Stimulated activated naive CD8-positive, alpha-beta T cell treated with anti-CD3 and anti-CD28 coated beads, Interleukin-15, amount 100 ng/mL, for 72 hours (primary cell): ENCODE data around the gene SMAD3.
"Not testable (repeated sequence)": the region's sequence is repeated elsewhere in the genome, so short reads cannot be mapped to it uniquely, and the experiment has no call there.

Experiments
- ATAC-seq: fragments of 150-1000 bp; cut with Tn5 transposase; 2 replicates; pipeline ENCODE4 v1.10.0; 2021; ENCODE audit warnings: mild to moderate bottlenecking, moderate library complexity
- DNase-seq, 2 donors: peaks; one replicate each; pipeline ENCODE4 v3.0.0; 2021 to 2022
- H3K27ac Mint-ChIP-seq, 2 donors: one replicate each; pipeline ENCODE4 v1.8.0; 2022; ENCODE audit warnings: mild to moderate bottlenecking in 2 of 2, mixed read lengths in 2 of 2, moderate library complexity in 2 of 2
- H3K27me3 Mint-ChIP-seq: one replicate; pipeline ENCODE4 v1.8.0; 2022; ENCODE audit warnings: mixed read lengths
- H3K4me1 Mint-ChIP-seq: one replicate; pipeline ENCODE4 v1.8.0; 2022; ENCODE audit warnings: mild to moderate bottlenecking, mixed read lengths
- H3K4me3 Mint-ChIP-seq, 2 donors: one replicate each; pipeline ENCODE4 v1.8.0; 2022; ENCODE audit warnings: mild to moderate bottlenecking in 2 of 2, mixed read lengths in 2 of 2, moderate library complexity in 1 of 2
- H3K9me3 Mint-ChIP-seq, 2 donors: one replicate each; pipeline ENCODE4 v1.8.0; 2022; ENCODE audit warnings: mixed read lengths in 2 of 2

Gene SMAD3

GRCh38 chr15:67149068-67149772 is 83.8 kb downstream of the SMAD3 start:
- ATAC-seq (no peak), DNase-seq (no peak)
- Mint-ChIP-seq H3K9me3 (no peaks in the 10 kb centered on the region), H3K4me1 (peaks cover 76% of the 10 kb centered on the region), H3K4me3 (peak overlapping the region in 1 of 2 donors; percentile 51), H3K27ac (no peak overlapping the region), H3K27me3 (no peaks in the 10 kb centered on the region)

- no peaks in the 10 kb centered on the region for H3K9me3 Mint-ChIP-seq
- no peaks in the 10 kb centered on the region for H3K27me3 Mint-ChIP-seq
- no peak overlapping the region for H3K27ac Mint-ChIP-seq
- DNase-seq (no peak), ATAC-seq (no peak)
- peak overlapping the region; percentile 69 to 80 for H3K4me3 Mint-ChIP-seq
- peaks cover 74% of the 10 kb centered on the region for H3K4me1 Mint-ChIP-seq
Observed at GRCh38 chr15:67149773-67150022, 84.3 kb downstream of the SMAD3 start.

GRCh38 chr15:67150023-67150860 is 84.8 kb downstream of the SMAD3 start:
- DNase-seq (peak in 1 of 2 donors; percentile 37), ATAC-seq (peak; percentile 79)
- Mint-ChIP-seq H3K27me3 (no peaks in the 10 kb centered on the region), H3K4me1 (peaks cover 68% of the 10 kb centered on the region), H3K9me3 (no peaks in the 10 kb centered on the region), H3K4me3 (peak overlapping the region; percentile 69 to 80), H3K27ac (peak overlapping the region; percentile 77 to 97)

GRCh38 chr15:67152429-67152828 is 87.0 kb downstream of the SMAD3 start:
- Mint-ChIP-seq H3K27me3 (no peaks in the 10 kb centered on the region), H3K9me3 (peaks cover 0 to 6% of the 10 kb centered on the region in 2 donors), H3K4me3 (no peak overlapping the region), H3K27ac (no peak overlapping the region), H3K4me1 (peaks cover 54% of the 10 kb centered on the region)
- ATAC-seq: no peak
- DNase-seq: no peak

GRCh38 chr15:67153044-67153443 is 87.6 kb downstream of the SMAD3 start:
- not testable (repeated sequence) for H3K9me3 Mint-ChIP-seq, H3K27me3 Mint-ChIP-seq, DNase-seq, H3K4me3 Mint-ChIP-seq, ATAC-seq
- peak overlapping the region in 1 of 2 donors; percentile 59 for H3K27ac Mint-ChIP-seq
- H3K4me1 Mint-ChIP-seq: peaks cover 54% of the 10 kb centered on the region

- peaks cover 42% of the 10 kb centered on the region for H3K4me1 Mint-ChIP-seq
- no peak for DNase-seq
- H3K9me3 Mint-ChIP-seq: peaks cover 0 to 6% of the 10 kb centered on the region in 2 donors
- H3K4me3 Mint-ChIP-seq: no peak overlapping the region
- H3K27ac Mint-ChIP-seq: no peak overlapping the region
- ATAC-seq: no peak
- H3K27me3 Mint-ChIP-seq: no peaks in the 10 kb centered on the region
Observed at GRCh38 chr15:67154249-67154648, 88.8 kb downstream of the SMAD3 start.

- no peak overlapping the region for H3K27ac Mint-ChIP-seq
- DNase-seq (no peak), ATAC-seq (no peak)
- H3K4me3 Mint-ChIP-seq: no peak overlapping the region
- peaks cover 25% of the 10 kb centered on the region for H3K4me1 Mint-ChIP-seq
- H3K27me3 Mint-ChIP-seq: no peaks in the 10 kb centered on the region
- peaks cover 0 to 6% of the 10 kb centered on the region in 2 donors for H3K9me3 Mint-ChIP-seq
Observed at GRCh38 chr15:67156426-67156825, 91.0 kb downstream of the SMAD3 start.

GRCh38 chr15:67156834-67157233 is 91.4 kb downstream of the SMAD3 start:
- Mint-ChIP-seq H3K27ac (no peak overlapping the region), H3K27me3 (no peaks in the 10 kb centered on the region), H3K4me3 (no peak overlapping the region), H3K4me1 (peaks cover 25% of the 10 kb centered on the region), H3K9me3 (peaks cover 0 to 6% of the 10 kb centered on the region in 2 donors)
- ATAC-seq: peak; percentile 52
- no peak for DNase-seq

GRCh38 chr15:67157521-67158252 is 92.3 kb downstream of the SMAD3 start:
- H3K4me3 Mint-ChIP-seq: no peak overlapping the region
- H3K27ac Mint-ChIP-seq: no peak overlapping the region

GRCh38 chr15:67158367-67158766 is 93.0 kb downstream of the SMAD3 start:
- H3K4me3 Mint-ChIP-seq: no peak overlapping the region
- ATAC-seq: no peak
- peaks cover 0 to 6% of the 10 kb centered on the region in 2 donors for H3K9me3 Mint-ChIP-seq
- no peak for DNase-seq
- H3K4me1 Mint-ChIP-seq: peaks cover 14% of the 10 kb centered on the region
- H3K27ac Mint-ChIP-seq: peak overlapping the region in 1 of 2 donors; percentile 65
- H3K27me3 Mint-ChIP-seq: no peaks in the 10 kb centered on the region

More at GRCh38 chr15:67157521-67158252, 92.3 kb downstream of the SMAD3 start:
- ATAC-seq: no peak
- peaks cover 17% of the 10 kb centered on the region for H3K4me1 Mint-ChIP-seq
- no peak for DNase-seq
- peaks cover 0 to 6% of the 10 kb centered on the region in 2 donors for H3K9me3 Mint-ChIP-seq
- H3K27me3 Mint-ChIP-seq: no peaks in the 10 kb centered on the region

GRCh38 chr15:67161412-67161811 is 96.0 kb downstream of the SMAD3 start:
- no peak for DNase-seq
- Mint-ChIP-seq H3K4me3 (no peak overlapping the region), H3K27ac (no peak overlapping the region), H3K4me1 (peaks cover 14% of the 10 kb centered on the region), H3K9me3 (no peaks in the 10 kb centered on the region), H3K27me3 (no peaks in the 10 kb centered on the region)
- no peak for ATAC-seq

- Mint-ChIP-seq H3K4me3 (no peak overlapping the region), H3K27me3 (no peaks in the 10 kb centered on the region), H3K9me3 (no peaks in the 10 kb centered on the region), H3K4me1 (peaks cover 12% of the 10 kb centered on the region), H3K27ac (no peak overlapping the region)
- DNase-seq: no peak
- ATAC-seq: no peak
Observed at GRCh38 chr15:67161881-67162280, 96.5 kb downstream of the SMAD3 start.

GRCh38 chr15:67163180-67163579 is 97.8 kb downstream of the SMAD3 start:
- no peak overlapping the region for H3K4me3 Mint-ChIP-seq
- no peaks in the 10 kb centered on the region for H3K9me3 Mint-ChIP-seq
- ATAC-seq (no peak), DNase-seq (no peak)
- no peak overlapping the region for H3K27ac Mint-ChIP-seq
- H3K4me1 Mint-ChIP-seq: no peaks in the 10 kb centered on the region
- no peaks in the 10 kb centered on the region for H3K27me3 Mint-ChIP-seq

- Mint-ChIP-seq H3K4me1 (peaks cover 6% of the 10 kb centered on the region), H3K9me3 (no peaks in the 10 kb centered on the region), H3K27me3 (no peaks in the 10 kb centered on the region), H3K27ac (peak overlapping the region in 1 of 2 donors; percentile 67), H3K4me3 (no peak overlapping the region)
- DNase-seq: no peak
- no peak for ATAC-seq
Observed at GRCh38 chr15:67164401-67164791, 99.0 kb downstream of the SMAD3 start.

- H3K4me1 Mint-ChIP-seq: peaks cover 9% of the 10 kb centered on the region
- H3K27me3 Mint-ChIP-seq: no peaks in the 10 kb centered on the region
- H3K9me3 Mint-ChIP-seq: no peaks in the 10 kb centered on the region
- ATAC-seq (no peak), DNase-seq (no peak)
- no peak overlapping the region for H3K4me3 Mint-ChIP-seq
- peak overlapping the region in 1 of 2 donors; percentile 67 for H3K27ac Mint-ChIP-seq
Observed at GRCh38 chr15:67164811-67165253, 99.4 kb downstream of the SMAD3 start.
